GM19452 (cell line): ENCODE measurements around the gene PROK2.

Experiments
- ATAC-seq: cut with Tn5 transposase; IDR thresholded peaks from one replicate; pipeline ENCODE4 v1.9.1; 2021; ENCODE audit not compliant: unreplicated experiment

Gene PROK2

DNA sequence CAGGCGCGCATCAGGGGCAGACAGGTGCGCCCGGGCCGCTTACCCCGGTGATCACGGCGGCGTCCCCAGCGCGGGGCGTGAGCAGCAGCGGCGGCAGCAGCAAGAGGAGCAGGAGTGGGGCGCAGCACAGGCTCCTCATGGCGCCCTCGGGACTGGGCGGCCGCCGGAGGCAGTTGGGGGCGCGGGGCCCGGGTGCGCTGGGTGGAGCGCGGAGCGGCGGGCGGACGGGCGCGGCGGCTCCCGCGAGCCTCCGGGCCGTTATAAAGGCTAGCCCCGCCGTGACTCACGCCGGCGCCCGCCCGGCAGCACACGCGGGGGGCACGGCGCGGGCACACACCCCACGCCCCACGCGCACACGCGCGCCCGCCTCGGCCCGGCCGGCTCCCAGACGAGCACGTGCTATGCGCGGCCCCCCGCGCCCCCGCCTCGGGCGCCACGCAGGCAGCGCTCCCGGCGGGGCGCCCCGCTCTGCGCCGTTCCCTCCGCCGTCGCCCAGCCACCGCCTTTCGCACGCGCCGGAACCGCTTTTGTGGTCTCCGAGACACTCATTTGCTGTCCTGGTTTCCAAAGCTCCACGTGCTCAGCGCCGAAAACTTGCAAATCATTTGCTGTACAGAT, at the start of gene PROK2:
Gene PROK2 (minus strand): TSS at position 235 of the 618 bp plus-strand sequence. CDS start 96 bp downstream, at position 139.
- no peak for ATAC-seq

GRCh38 chr3:71831599-71831998, 46.7 kb upstream of the PROK2 start:
- no peak for ATAC-seq

DNA sequence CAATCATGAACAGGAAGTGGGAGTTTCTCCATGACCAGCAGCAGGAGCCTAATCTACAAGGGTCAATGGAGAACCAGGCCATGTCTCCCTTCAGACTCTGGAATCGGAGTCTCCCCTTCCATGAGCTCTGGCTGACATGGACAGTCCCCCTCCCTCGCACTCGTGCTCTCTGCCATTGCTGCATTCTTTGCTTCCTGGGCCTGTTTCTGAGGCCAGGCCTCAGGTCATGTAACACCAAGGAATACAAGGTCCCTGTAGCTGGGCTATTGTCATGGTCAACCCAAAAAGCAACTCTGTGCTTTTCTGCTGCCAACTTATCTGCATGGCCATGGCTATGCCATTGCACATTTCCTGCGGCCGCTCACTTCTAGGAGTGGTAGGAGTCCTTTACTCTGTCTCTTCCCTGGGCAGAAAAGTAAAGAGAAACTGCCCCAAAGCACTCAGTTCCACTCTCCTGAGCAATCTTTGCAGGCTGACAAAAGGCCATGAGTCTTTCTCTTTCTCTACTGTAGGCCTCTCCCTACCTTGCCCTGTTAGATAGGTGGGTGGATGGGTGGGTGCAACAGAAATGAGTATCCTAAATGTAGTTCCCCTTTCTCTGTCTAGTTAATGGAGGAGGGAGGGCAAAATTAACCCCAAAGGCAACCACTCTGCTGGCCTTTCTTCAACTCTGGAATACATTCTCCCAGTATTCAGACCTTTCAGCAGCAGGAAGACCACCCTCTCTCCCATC, 40.8 kb upstream of the PROK2 start:
- no peak for ATAC-seq

- ATAC-seq, result no peak
Observed at GRCh38 chr3:71821116-71821515, 36.2 kb upstream of the PROK2 start.

DNA sequence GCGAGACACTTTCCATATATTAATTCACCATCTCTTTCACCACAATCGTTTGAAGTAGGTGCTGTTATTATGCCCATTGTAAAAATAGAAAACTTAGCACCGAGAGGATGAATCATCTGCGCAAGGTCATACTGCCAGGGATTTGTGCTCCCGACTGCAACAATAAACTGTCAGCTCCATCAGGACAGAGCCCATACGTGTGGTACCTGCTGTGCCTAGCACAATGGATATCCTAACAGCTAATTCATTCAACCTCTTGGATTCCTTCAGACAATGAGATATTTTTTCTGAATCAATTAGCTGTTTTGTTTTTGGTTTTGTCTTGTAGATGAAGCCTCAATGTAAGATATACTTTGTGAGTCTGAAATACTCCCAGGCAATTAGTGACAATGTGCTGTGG, 32.3 kb upstream of the PROK2 start:
- ATAC-seq, result no peak

DNA sequence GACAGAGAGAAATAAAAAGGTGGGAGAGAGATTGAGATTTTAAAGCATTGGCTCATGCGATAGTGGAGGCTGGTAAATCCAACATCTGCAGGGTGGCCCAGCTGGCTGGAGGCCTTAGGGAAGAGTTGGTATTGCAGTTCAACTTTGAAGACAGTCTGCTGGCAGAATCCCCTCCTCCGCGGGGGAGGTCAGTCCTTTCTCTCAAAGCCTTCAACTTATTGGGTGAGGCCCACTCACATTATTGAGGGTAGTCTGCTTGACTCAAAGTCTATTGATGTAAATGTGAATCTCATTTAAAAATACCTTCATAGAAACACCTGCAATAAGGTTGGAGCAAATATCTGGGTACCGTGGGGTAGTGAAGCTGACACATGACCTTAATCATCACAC, 31.8 kb upstream of the PROK2 start:
- no peak for ATAC-seq

GRCh38 chr3:71815340-71816067, 30.6 kb upstream of the PROK2 start:
- no peak for ATAC-seq

DNA sequence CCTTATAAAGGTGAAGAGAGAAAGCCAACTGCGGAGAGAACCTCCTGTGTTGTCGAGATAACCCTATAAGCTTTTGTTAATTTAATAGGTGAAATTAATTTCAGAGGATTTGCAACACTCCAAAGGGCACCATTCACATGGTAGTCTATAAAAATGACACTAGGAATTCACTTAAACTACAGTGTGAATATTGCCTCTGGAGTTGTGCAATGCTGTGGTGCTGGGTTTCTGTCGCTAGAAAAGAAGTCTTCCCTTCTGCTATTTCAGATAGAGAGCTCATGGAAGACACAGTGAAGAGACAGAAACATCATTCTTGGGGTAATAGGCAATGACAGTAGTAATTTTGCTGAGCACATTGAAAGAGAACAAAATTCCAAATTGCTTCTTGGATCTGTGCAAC, 28.8 kb upstream of the PROK2 start:
- no peak for ATAC-seq

- no peak for ATAC-seq
Observed at GRCh38 chr3:71813073-71813472, 28.1 kb upstream of the PROK2 start.

DNA sequence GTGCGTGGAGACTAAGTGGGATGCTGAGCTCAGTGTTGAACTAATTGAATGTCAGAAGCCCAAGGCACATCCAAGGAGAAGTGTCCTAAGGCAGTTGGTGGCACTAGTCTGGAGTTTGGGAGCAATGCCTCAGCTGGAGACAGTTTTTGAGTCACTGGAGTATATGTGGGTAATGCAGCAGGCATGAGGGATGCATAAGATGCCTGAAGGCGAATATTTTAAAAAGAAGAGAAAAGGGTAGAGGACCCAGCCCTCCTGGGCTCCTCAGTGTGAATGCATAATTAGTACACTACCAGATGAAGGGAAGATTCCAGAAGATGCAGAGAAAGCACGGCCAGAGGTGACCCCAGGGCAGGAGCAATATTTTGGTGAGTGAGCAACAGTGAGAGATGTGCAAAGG, 25.1 kb upstream of the PROK2 start:
- ATAC-seq, result no peak

DNA sequence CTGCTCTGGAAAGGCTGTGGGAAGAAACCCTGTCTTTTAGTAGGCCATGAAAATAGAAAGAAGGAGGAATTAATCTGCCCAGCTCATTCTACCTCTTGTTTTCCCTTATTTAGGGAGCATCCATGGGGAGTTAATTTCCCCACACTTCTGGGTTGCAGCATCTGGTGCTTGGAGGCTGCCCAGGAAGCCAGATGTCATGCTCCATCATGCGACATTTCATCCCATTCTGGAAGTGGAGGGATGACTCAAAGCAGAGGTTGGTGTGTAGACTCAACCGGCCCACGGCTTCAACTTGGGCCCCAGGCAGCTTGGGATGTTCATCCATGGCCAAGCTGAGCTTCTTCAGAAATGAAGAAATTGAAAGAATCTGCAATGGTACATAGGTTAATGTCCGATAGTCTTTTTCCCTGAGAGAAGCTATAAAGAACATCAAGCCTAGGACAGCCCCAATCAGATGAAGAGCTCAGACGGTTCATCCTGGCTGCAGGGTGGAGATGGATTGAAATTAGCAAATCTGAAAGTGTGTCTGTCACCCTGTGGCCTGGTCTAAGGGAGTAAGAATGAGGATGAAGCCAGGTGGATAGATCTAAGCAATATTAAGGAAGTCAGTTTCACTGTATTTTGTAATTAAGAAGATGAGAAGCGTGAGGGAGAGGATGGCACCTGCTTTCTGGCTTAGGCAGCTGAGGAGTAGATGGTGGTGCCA, 24.5 kb upstream of the PROK2 start:
- ATAC-seq, result no peak

GRCh38 chr3:71806736-71807135, 21.8 kb upstream of the PROK2 start:
- no peak for ATAC-seq

DNA sequence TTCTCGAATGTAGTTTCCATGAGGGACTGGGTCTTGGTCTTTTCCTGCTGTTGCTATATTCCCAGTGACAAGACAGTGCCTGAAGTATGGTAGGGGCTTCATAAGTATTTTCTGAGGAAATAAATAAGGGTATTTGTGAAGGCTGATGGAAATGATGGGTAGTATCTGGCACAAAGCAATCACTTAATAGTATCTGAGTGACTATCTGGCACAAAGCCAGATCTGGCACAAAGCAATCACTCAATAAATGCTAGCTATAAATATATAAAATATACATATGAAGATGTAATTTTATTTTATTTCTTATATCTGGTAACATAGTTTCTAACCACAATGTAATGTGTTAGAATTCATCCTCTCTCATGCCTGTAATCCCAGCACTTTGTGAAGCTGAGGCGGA, 20.7 kb upstream of the PROK2 start:
- no peak for ATAC-seq

GRCh38 chr3:71805199-71805598, 20.3 kb upstream of the PROK2 start:
- ATAC-seq, result no peak

DNA sequence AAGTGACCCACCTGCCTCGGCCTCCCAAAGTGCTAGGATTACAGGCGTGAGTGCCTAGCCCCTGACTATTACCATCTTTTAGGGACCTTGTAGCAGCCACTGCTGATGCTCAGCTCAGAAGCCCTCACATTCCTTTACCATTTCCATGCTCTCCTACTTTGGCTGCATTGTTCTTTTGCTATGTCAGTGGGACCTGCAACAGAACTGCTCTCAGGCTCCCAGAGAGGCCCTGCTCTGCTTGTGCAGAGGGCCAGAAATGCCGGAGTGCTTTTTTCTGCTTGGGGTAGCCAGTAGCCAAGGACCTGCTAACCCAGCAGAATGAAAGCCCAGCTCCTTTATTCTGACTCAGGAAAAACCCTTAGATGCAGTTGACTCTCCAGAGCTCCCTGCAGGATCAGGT, 18.3 kb upstream of the PROK2 start:
- no peak for ATAC-seq

DNA sequence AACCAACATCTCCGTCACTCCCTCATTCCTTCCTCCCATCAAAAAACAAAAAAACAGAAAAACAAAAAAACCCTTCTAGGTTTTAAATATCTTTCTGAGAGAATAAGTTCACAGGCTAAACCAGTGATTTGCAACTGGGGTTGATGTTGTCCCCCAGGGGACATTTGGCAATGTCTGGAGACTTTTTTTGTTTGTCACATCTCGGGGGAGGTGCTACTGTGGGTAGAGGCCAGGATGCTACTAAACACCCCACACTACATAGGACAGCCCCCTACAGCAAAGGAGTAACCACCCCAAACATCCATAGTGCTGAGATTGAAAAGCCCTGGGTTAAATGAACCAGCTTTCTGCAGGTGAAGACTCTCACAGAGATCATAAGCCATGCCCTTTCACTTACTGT, 17.0 kb upstream of the PROK2 start:
- no peak for ATAC-seq

GRCh38 chr3:71800023-71800422, 15.1 kb upstream of the PROK2 start:
- ATAC-seq, result no peak

- ATAC-seq, result no peak
Observed at GRCh38 chr3:71797455-71797854, 12.5 kb upstream of the PROK2 start.

GRCh38 chr3:71796290-71796689, 11.3 kb upstream of the PROK2 start:
- ATAC-seq, result no peak

DNA sequence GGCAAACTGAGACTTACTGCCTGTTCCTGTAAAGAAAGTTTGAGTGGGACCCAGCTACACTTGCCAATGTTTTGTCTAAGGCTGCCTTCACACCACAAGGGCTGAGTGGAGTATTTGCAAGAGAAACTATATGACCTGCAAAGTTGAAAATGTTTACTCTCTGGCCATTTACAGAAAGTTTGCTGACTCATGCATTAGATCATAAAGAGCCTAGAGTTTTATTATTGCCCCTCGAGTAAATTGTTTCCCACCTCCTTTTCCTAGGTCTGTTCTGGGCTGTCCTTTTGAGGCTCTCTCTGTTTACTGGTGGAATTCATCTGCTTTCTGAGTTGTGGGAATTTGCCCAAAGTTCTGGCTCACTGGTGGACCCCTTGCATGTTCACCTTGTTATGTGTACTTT, 6.7 kb upstream of the PROK2 start:
- no peak for ATAC-seq

DNA sequence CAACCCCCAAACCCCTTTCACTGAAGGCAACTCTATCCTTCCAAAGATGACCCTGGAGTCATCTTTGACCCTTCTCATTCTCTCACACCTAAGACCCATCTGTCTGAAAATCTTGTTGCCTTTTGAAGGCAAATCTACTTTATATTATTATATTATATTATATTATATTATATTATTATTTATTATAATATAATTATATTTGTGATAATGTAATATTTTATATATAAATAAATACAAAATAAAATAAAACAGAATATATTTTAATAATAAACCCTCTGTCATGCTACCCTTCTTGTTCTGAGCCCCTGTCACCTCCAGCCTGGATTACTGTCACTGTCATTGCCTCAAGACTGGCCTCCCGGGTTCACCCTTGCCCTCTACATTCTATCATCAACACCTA, 5.0 kb upstream of the PROK2 start:
- no peak for ATAC-seq
